ENCODE data around the gene HOMEZ.

DNA sequence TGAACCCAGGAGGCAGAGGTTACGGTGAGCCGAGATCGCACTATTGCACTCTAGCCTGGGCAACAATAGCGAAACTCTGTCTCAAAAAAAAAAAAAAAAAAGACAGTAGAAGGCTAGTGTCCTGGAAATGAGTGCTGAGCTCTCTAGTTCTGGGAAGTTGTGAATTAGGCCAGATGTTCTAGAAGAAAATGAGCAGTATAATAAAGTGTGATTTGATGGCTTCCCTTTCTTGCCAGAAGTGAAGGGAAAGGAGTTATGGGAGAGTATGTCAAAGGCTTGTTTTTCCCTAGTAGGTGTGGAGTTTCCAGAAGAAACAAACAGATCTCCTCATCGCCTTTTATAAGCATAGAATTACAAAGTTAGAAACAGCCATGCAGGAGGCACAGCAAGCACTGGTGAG is 27.7 kb downstream of the HOMEZ start:
- TF ChIP-seq, protein P1, sequence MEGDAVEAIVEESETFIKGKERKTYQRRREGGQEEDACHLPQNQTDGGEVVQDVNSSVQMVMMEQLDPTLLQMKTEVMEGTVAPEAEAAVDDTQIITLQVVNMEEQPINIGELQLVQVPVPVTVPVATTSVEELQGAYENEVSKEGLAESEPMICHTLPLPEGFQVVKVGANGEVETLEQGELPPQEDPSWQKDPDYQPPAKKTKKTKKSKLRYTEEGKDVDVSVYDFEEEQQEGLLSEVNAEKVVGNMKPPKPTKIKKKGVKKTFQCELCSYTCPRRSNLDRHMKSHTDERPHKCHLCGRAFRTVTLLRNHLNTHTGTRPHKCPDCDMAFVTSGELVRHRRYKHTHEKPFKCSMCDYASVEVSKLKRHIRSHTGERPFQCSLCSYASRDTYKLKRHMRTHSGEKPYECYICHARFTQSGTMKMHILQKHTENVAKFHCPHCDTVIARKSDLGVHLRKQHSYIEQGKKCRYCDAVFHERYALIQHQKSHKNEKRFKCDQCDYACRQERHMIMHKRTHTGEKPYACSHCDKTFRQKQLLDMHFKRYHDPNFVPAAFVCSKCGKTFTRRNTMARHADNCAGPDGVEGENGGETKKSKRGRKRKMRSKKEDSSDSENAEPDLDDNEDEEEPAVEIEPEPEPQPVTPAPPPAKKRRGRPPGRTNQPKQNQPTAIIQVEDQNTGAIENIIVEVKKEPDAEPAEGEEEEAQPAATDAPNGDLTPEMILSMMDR (IDR thresholded peaks at IDR 0.05; ENCODE audit: control extremely low read depth in 1 of 3, insufficient read depth in 1 of 3, low read depth in 1 of 3, low read length in 3 of 3): no peak
- TF ChIP-seq, protein P2, sequence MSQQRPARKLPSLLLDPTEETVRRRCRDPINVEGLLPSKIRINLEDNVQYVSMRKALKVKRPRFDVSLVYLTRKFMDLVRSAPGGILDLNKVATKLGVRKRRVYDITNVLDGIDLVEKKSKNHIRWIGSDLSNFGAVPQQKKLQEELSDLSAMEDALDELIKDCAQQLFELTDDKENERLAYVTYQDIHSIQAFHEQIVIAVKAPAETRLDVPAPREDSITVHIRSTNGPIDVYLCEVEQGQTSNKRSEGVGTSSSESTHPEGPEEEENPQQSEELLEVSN (IDR thresholded peaks at IDR 0.05): no peak
- TF ChIP-seq BRCA1 (IDR thresholded peaks at IDR 0.05; ENCODE audit: low read depth, low read length): no peak
- TF ChIP-seq SP1 (IDR thresholded peaks at IDR 0.05; ENCODE audit: low read depth, low read length): no peak
- TF ChIP-seq EP300 (IDR thresholded peaks at IDR 0.05; ENCODE audit: borderline replicate concordance in 1 of 2, low read depth in 2 of 2, low read length in 2 of 2): no peak
- TF ChIP-seq, protein P3, sequence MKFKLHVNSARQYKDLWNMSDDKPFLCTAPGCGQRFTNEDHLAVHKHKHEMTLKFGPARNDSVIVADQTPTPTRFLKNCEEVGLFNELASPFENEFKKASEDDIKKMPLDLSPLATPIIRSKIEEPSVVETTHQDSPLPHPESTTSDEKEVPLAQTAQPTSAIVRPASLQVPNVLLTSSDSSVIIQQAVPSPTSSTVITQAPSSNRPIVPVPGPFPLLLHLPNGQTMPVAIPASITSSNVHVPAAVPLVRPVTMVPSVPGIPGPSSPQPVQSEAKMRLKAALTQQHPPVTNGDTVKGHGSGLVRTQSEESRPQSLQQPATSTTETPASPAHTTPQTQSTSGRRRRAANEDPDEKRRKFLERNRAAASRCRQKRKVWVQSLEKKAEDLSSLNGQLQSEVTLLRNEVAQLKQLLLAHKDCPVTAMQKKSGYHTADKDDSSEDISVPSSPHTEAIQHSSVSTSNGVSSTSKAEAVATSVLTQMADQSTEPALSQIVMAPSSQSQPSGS (IDR thresholded peaks at IDR 0.05; ENCODE audit: low read length): no peak
- no peak for TF ChIP-seq CEBPB (IDR thresholded peaks at IDR 0.05; ENCODE audit: low read depth, low read length)
- no peak for TF ChIP-seq CREB1 (IDR thresholded peaks at IDR 0.05)

All from H1 (cell line).